ENCODE results near the gene KCNQ5.
A peak's percentile ranks its signal among the peaks of the same experiment; 100 is the strongest.

The KCNQ5 gene

GRCh38 chr6:72936766-72937559, 315.1 kb downstream of the KCNQ5 start:
- peaks cover 8% of the 10 kb centered on the region for H3K36me3 Mint-ChIP-seq
- H3K27me3 Mint-ChIP-seq: no peaks in the 10 kb centered on the region
- no peak overlapping the region for H3K27ac Mint-ChIP-seq
- peaks cover 3% of the 10 kb centered on the region for H3K4me1 Mint-ChIP-seq
- no peaks in the 10 kb centered on the region for H3K9me3 Mint-ChIP-seq
- no peak overlapping the region for H3K4me3 Mint-ChIP-seq

- Mint-ChIP-seq H3K4me1 (peaks cover 3% of the 10 kb centered on the region), H3K36me3 (peaks cover 8% of the 10 kb centered on the region), H3K4me3 (no peak overlapping the region), H3K27ac (no peak overlapping the region), H3K27me3 (no peaks in the 10 kb centered on the region), H3K9me3 (no peaks in the 10 kb centered on the region)
These were observed 316.2 kb downstream of the KCNQ5 start for GRCh38 chr6:72938104-72938503.

- Mint-ChIP-seq H3K27ac (no peak overlapping the region), H3K9me3 (no peaks in the 10 kb centered on the region), H3K4me1 (peaks cover 3% of the 10 kb centered on the region), H3K36me3 (peaks cover 8% of the 10 kb centered on the region), H3K4me3 (no peak overlapping the region), H3K27me3 (no peaks in the 10 kb centered on the region)
These were observed 317.1 kb downstream of the KCNQ5 start for GRCh38 chr6:72939004-72939403.

GRCh38 chr6:72940265-72940664, 318.4 kb downstream of the KCNQ5 start:
- Mint-ChIP-seq H3K4me1 (peaks cover 3% of the 10 kb centered on the region), H3K36me3 (peaks cover 8% of the 10 kb centered on the region), H3K9me3 (no peaks in the 10 kb centered on the region), H3K4me3 (no peak overlapping the region), H3K27me3 (no peaks in the 10 kb centered on the region), H3K27ac (no peak overlapping the region)

- Mint-ChIP-seq H3K27ac (no peak overlapping the region), H3K9me3 (no peaks in the 10 kb centered on the region), H3K4me3 (no peak overlapping the region), H3K27me3 (no peaks in the 10 kb centered on the region), H3K36me3 (peaks cover 4% of the 10 kb centered on the region), H3K4me1 (peaks cover 3% of the 10 kb centered on the region)
These were observed 319.4 kb downstream of the KCNQ5 start for GRCh38 chr6:72941263-72941662.

GRCh38 chr6:72941751-72942150, 319.9 kb downstream of the KCNQ5 start:
- Mint-ChIP-seq H3K9me3 (no peaks in the 10 kb centered on the region), H3K36me3 (peaks cover 3% of the 10 kb centered on the region), H3K4me3 (no peak overlapping the region), H3K4me1 (peaks cover 1% of the 10 kb centered on the region), H3K27me3 (no peaks in the 10 kb centered on the region), H3K27ac (no peak overlapping the region)

GRCh38 chr6:72943699-72944098, 321.8 kb downstream of the KCNQ5 start:
- Mint-ChIP-seq H3K36me3 (peaks cover 3% of the 10 kb centered on the region), H3K27me3 (no peaks in the 10 kb centered on the region), H3K9me3 (no peaks in the 10 kb centered on the region), H3K4me1 (no peaks in the 10 kb centered on the region), H3K27ac (no peak overlapping the region), H3K4me3 (no peak overlapping the region)

GRCh38 chr6:72944660-72945059, 322.8 kb downstream of the KCNQ5 start:
- Mint-ChIP-seq H3K36me3 (no peaks in the 10 kb centered on the region), H3K4me3 (no peak overlapping the region), H3K9me3 (no peaks in the 10 kb centered on the region), H3K27me3 (no peaks in the 10 kb centered on the region), H3K27ac (no peak overlapping the region), H3K4me1 (no peaks in the 10 kb centered on the region)

GRCh38 chr6:72946774-72947173, 324.9 kb downstream of the KCNQ5 start:
- Mint-ChIP-seq H3K9me3 (no peaks in the 10 kb centered on the region), H3K27ac (no peak overlapping the region), H3K4me1 (no peaks in the 10 kb centered on the region), H3K27me3 (no peaks in the 10 kb centered on the region), H3K4me3 (no peak overlapping the region), H3K36me3 (no peaks in the 10 kb centered on the region)

- H3K4me1 Mint-ChIP-seq: peaks cover under 1% of the 10 kb centered on the region
These were observed 325.7 kb downstream of the KCNQ5 start for GRCh38 chr6:72947534-72947933.

GRCh38 chr6:72948153-72948552, 326.3 kb downstream of the KCNQ5 start:
- Mint-ChIP-seq H3K27ac (no peak overlapping the region), H3K4me3 (no peak overlapping the region), H3K4me1 (peaks cover 6% of the 10 kb centered on the region), H3K27me3 (no peaks in the 10 kb centered on the region), H3K9me3 (no peaks in the 10 kb centered on the region), H3K36me3 (no peaks in the 10 kb centered on the region)

More at GRCh38 chr6:72947534-72947933, 325.7 kb downstream of the KCNQ5 start:
- H3K9me3 Mint-ChIP-seq: no peaks in the 10 kb centered on the region
- no peaks in the 10 kb centered on the region for H3K27me3 Mint-ChIP-seq
- H3K27ac Mint-ChIP-seq: no peak overlapping the region
- H3K36me3 Mint-ChIP-seq: no peaks in the 10 kb centered on the region
- no peak overlapping the region for H3K4me3 Mint-ChIP-seq

GRCh38 chr6:72950114-72950860, 328.4 kb downstream of the KCNQ5 start:
- no peak overlapping the region for H3K27ac Mint-ChIP-seq

GRCh38 chr6:72952808-72953630, 331.2 kb downstream of the KCNQ5 start:
- Mint-ChIP-seq H3K4me1 (peaks cover 23% of the 10 kb centered on the region), H3K27ac (no peak overlapping the region), H3K9me3 (no peaks in the 10 kb centered on the region), H3K36me3 (peaks cover 3% of the 10 kb centered on the region), H3K4me3 (no peak overlapping the region), H3K27me3 (no peaks in the 10 kb centered on the region)

More at GRCh38 chr6:72950114-72950860, 328.4 kb downstream of the KCNQ5 start:
- peaks cover 16% of the 10 kb centered on the region for H3K4me1 Mint-ChIP-seq
- no peaks in the 10 kb centered on the region for H3K9me3 Mint-ChIP-seq
- peaks cover 3% of the 10 kb centered on the region for H3K36me3 Mint-ChIP-seq
- H3K27me3 Mint-ChIP-seq: no peaks in the 10 kb centered on the region
- no peak overlapping the region for H3K4me3 Mint-ChIP-seq

- Mint-ChIP-seq H3K9me3 (no peaks in the 10 kb centered on the region), H3K27ac (peak overlapping the region; percentile 42), H3K27me3 (no peaks in the 10 kb centered on the region)
These were observed 332.1 kb downstream of the KCNQ5 start for GRCh38 chr6:72953971-72954381.

GRCh38 chr6:72954716-72955115, 332.9 kb downstream of the KCNQ5 start:
- Mint-ChIP-seq H3K9me3 (no peaks in the 10 kb centered on the region), H3K4me1 (peaks cover 23% of the 10 kb centered on the region), H3K4me3 (no peak overlapping the region), H3K27ac (no peak overlapping the region), H3K27me3 (no peaks in the 10 kb centered on the region), H3K36me3 (peaks cover 3% of the 10 kb centered on the region)

More at GRCh38 chr6:72953971-72954381, 332.1 kb downstream of the KCNQ5 start:
- Mint-ChIP-seq H3K4me3 (no peak overlapping the region), H3K4me1 (peaks cover 23% of the 10 kb centered on the region), H3K36me3 (peaks cover 3% of the 10 kb centered on the region)
